Measurements from ENCODE around the gene CBR4. TPM values are rescaled to one million over a fixed set of nuclear protein-coding genes. Genes with fewer than 3 reads are reported as not detected.

The CBR4 gene
- polyA plus RNA-seq, 1 donor (not counting 4 experiments of a cell fraction or from before 2014, with no cell fraction given), result 9.1 TPM

DNA sequence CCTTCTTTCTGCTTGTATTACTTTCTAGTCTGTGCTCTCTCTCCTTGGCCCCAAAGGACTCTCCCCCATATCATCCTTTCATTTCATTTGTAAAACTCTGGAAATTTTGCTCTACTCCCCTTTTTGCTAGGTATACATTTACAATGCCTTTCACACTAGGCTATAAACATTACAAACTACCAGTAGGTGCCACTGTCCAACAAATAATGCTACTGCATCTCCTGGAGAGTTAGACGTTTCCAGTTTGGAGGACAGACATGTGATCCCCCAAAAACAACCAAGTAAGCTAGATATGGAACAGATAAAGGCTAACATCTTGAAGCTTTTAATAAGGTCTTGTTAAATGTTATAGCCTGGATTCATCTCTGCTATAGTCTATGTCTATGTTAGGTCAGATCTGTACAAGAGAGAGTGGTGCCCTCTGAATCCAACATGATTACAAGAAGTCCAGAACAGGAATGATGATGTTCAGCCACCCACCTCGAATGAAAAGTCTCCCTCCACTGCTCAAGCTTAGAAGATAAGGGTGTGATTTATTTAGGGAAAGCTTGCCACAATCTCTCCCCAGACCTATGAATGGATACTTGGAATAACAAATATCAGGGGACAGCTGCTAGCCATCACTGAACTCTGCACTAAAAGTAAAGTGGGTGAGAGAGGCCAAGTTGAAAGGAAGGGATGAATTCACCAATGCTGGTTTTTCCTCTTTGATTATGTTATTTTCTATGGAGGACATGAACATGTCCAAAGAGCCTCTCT lies 14.3 kb downstream of the CBR4 start:
- Histone ChIP-seq H4K20me1 (ENCODE audit: control insufficient read depth, extremely low read depth, insufficient read depth, low read length) (no peaks in the 10 kb centered on the region), H3K36me3 (ENCODE audit: control insufficient read depth in 2 of 2, extremely low read depth in 1 of 2, insufficient read depth in 2 of 2, low read length in 2 of 2) (peaks cover 2 to 6% of the 10 kb centered on the region in 2 experiments), H3K27ac (ENCODE audit: control insufficient read depth, insufficient read depth, low read length) (no peak overlapping the region), H3K4me2 (ENCODE audit: control insufficient read depth, extremely low read depth, insufficient read depth, low read depth, low read length) (no peak overlapping the region), H2AFZ (ENCODE audit: control insufficient read depth, low read length) (no peak overlapping the region), H3K4me1 (ENCODE audit: control insufficient read depth, extremely low read depth, insufficient read depth, low read length) (peaks cover 20% of the 10 kb centered on the region), H3K4me3 (ENCODE audit: control insufficient read depth in 2 of 3, extremely low read depth in 1 of 3, insufficient read depth in 2 of 3, low read depth in 1 of 3, low read length in 3 of 3) (no peak overlapping the region), H3K27me3 (ENCODE audit: control insufficient read depth, extremely low read depth, insufficient read depth, low read length) (no peaks in the 10 kb centered on the region), H3K9ac (ENCODE audit: control insufficient read depth, extremely low read depth, insufficient read depth, low read length) (no peak overlapping the region), H3K9me3 (ENCODE audit: control insufficient read depth, low read depth, low read length) (no peaks in the 10 kb centered on the region), H3K9me1 (ENCODE audit: control insufficient read depth, extremely low read depth, insufficient read depth, low read length) (no peaks in the 10 kb centered on the region), H3K79me2 (ENCODE audit: control insufficient read depth, insufficient read depth, low read length) (no peaks in the 10 kb centered on the region)
- TF ChIP-seq, protein P1, sequence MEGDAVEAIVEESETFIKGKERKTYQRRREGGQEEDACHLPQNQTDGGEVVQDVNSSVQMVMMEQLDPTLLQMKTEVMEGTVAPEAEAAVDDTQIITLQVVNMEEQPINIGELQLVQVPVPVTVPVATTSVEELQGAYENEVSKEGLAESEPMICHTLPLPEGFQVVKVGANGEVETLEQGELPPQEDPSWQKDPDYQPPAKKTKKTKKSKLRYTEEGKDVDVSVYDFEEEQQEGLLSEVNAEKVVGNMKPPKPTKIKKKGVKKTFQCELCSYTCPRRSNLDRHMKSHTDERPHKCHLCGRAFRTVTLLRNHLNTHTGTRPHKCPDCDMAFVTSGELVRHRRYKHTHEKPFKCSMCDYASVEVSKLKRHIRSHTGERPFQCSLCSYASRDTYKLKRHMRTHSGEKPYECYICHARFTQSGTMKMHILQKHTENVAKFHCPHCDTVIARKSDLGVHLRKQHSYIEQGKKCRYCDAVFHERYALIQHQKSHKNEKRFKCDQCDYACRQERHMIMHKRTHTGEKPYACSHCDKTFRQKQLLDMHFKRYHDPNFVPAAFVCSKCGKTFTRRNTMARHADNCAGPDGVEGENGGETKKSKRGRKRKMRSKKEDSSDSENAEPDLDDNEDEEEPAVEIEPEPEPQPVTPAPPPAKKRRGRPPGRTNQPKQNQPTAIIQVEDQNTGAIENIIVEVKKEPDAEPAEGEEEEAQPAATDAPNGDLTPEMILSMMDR (optimal IDR thresholded peaks at IDR 0.05 in 1 of 3, IDR thresholded peaks at IDR 0.05 in 1 of 3, conservative IDR thresholded peaks at IDR 0.05 in 1 of 3; ENCODE audit: extremely low read depth in 1 of 3, insufficient read depth in 2 of 3, low read length in 3 of 3), result peak in 2 of 3 experiments; percentile 20
- TF ChIP-seq EZH2 (IDR thresholded peaks at IDR 0.05; ENCODE audit: low read length), result no peak
- FAIRE-seq (peak; percentile 43), DNase-seq (ENCODE audit: low read depth, low spot score) (no peak)
- dilution Hi-C loops (cut with MboI; ENCODE audit: extremely low pct_ligation_motif_present, low sequenced_read_pairs), result no loop called here

GRCh38 chr4:168994958-168995357 lies 15.1 kb downstream of the CBR4 start:
- no peak for DNase-seq (ENCODE audit: low read depth, low spot score)
- FAIRE-seq, result peak; percentile 63
- Histone ChIP-seq H3K9me1 (ENCODE audit: control insufficient read depth, extremely low read depth, insufficient read depth, low read length) (no peaks in the 10 kb centered on the region), H3K4me2 (ENCODE audit: control insufficient read depth, extremely low read depth, insufficient read depth, low read depth, low read length) (no peak overlapping the region), H3K27ac (ENCODE audit: control insufficient read depth, insufficient read depth, low read length) (no peak overlapping the region), H3K27me3 (ENCODE audit: control insufficient read depth, extremely low read depth, insufficient read depth, low read length) (no peaks in the 10 kb centered on the region), H3K9ac (ENCODE audit: control insufficient read depth, extremely low read depth, insufficient read depth, low read length) (no peak overlapping the region), H4K20me1 (ENCODE audit: control insufficient read depth, extremely low read depth, insufficient read depth, low read length) (no peaks in the 10 kb centered on the region), H3K4me1 (ENCODE audit: control insufficient read depth, extremely low read depth, insufficient read depth, low read length) (peaks cover 20% of the 10 kb centered on the region), H2AFZ (ENCODE audit: control insufficient read depth, low read length) (no peak overlapping the region), H3K36me3 (ENCODE audit: control insufficient read depth in 2 of 2, extremely low read depth in 1 of 2, insufficient read depth in 2 of 2, low read length in 2 of 2) (peaks cover 2 to 6% of the 10 kb centered on the region in 2 experiments), H3K4me3 (ENCODE audit: control insufficient read depth in 2 of 3, extremely low read depth in 1 of 3, insufficient read depth in 2 of 3, low read depth in 1 of 3, low read length in 3 of 3) (no peak overlapping the region), H3K79me2 (ENCODE audit: control insufficient read depth, insufficient read depth, low read length) (no peaks in the 10 kb centered on the region), H3K9me3 (ENCODE audit: control insufficient read depth, low read depth, low read length) (no peaks in the 10 kb centered on the region)
- TF ChIP-seq, protein P1 (optimal IDR thresholded peaks at IDR 0.05 in 1 of 3, IDR thresholded peaks at IDR 0.05 in 1 of 3, conservative IDR thresholded peaks at IDR 0.05 in 1 of 3; ENCODE audit: extremely low read depth in 1 of 3, insufficient read depth in 2 of 3, low read length in 3 of 3), result no peak
- TF ChIP-seq EZH2 (IDR thresholded peaks at IDR 0.05; ENCODE audit: low read length), result no peak
- dilution Hi-C loops (cut with MboI; ENCODE audit: extremely low pct_ligation_motif_present, low sequenced_read_pairs), result no loop called here
